ENCODE results near the gene TTC23L.

TTC23L gene

GRCh38 chr5:34847552-34847951 is 8.6 kb downstream of the TTC23L start:
- Histone ChIP-seq H4K20me1 (ENCODE audit: insufficient read depth, low read length) (no peaks in the 10 kb centered on the region), H3K9me3 (ENCODE audit: insufficient read depth, low read length) (no peaks in the 10 kb centered on the region), H3K27me3 (ENCODE audit: low read depth, low read length) (no peaks in the 10 kb centered on the region), H3K4me1 (ENCODE audit: low read length) (no peaks in the 10 kb centered on the region), H3K4me3 (ENCODE audit: low read length) (no peak overlapping the region), H2AFZ (ENCODE audit: low read depth, low read length) (no peak overlapping the region), H3K4me2 (ENCODE audit: low read length) (no peak overlapping the region), H3K36me3 (replicated peaks; ENCODE audit: low read depth, low read length) (no peaks in the 10 kb centered on the region), H3K27ac (ENCODE audit: low read length) (no peak overlapping the region), H3K9ac (ENCODE audit: low read length) (no peak overlapping the region), H3K79me2 (ENCODE audit: low read length) (no peaks in the 10 kb centered on the region)
- TF ChIP-seq, protein P1, sequence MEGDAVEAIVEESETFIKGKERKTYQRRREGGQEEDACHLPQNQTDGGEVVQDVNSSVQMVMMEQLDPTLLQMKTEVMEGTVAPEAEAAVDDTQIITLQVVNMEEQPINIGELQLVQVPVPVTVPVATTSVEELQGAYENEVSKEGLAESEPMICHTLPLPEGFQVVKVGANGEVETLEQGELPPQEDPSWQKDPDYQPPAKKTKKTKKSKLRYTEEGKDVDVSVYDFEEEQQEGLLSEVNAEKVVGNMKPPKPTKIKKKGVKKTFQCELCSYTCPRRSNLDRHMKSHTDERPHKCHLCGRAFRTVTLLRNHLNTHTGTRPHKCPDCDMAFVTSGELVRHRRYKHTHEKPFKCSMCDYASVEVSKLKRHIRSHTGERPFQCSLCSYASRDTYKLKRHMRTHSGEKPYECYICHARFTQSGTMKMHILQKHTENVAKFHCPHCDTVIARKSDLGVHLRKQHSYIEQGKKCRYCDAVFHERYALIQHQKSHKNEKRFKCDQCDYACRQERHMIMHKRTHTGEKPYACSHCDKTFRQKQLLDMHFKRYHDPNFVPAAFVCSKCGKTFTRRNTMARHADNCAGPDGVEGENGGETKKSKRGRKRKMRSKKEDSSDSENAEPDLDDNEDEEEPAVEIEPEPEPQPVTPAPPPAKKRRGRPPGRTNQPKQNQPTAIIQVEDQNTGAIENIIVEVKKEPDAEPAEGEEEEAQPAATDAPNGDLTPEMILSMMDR (IDR thresholded peaks at IDR 0.05; ENCODE audit: low read depth, low read length): no peak
- TF ChIP-seq EZH2phosphoT487 (IDR thresholded peaks at IDR 0.05; ENCODE audit: low read depth): no peak

DNA sequence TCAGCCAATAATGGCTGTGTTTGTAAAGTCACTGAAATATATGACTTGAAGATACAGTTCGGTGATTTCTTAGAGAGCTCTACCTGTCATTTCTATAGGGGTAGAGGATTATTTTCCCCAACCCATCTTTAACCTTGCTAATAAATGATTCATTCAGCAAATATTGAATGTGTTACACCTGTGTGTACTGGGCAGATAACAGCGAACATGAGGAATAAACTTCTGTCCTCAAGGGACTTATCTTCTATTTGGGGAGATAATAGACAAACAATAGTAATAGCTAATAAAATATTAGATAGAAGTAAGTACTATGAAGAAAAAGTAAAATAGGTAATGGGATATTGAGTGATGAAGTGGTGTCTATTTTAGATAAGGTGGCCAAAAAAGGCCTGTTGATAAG is 9.3 kb downstream of the TTC23L start:
- Histone ChIP-seq H3K27ac (ENCODE audit: low read length) (no peak overlapping the region), H2AFZ (ENCODE audit: low read depth, low read length) (no peak overlapping the region), H4K20me1 (ENCODE audit: insufficient read depth, low read length) (no peaks in the 10 kb centered on the region), H3K9ac (ENCODE audit: low read length) (no peak overlapping the region), H3K36me3 (replicated peaks; ENCODE audit: low read depth, low read length) (no peaks in the 10 kb centered on the region), H3K27me3 (ENCODE audit: low read depth, low read length) (no peaks in the 10 kb centered on the region), H3K4me2 (ENCODE audit: low read length) (no peak overlapping the region), H3K79me2 (ENCODE audit: low read length) (no peaks in the 10 kb centered on the region), H3K4me1 (ENCODE audit: low read length) (no peaks in the 10 kb centered on the region), H3K9me3 (ENCODE audit: insufficient read depth, low read length) (no peaks in the 10 kb centered on the region), H3K4me3 (ENCODE audit: low read length) (no peak overlapping the region)
- no peak for TF ChIP-seq EZH2phosphoT487 (IDR thresholded peaks at IDR 0.05; ENCODE audit: low read depth)
- TF ChIP-seq, protein P1 (IDR thresholded peaks at IDR 0.05; ENCODE audit: low read depth, low read length): no peak

GRCh38 chr5:34849253-34849652 is 10.3 kb downstream of the TTC23L start:
- Histone ChIP-seq H4K20me1 (ENCODE audit: insufficient read depth, low read length) (no peaks in the 10 kb centered on the region), H3K4me1 (ENCODE audit: low read length) (peaks cover 2% of the 10 kb centered on the region), H3K4me2 (ENCODE audit: low read length) (no peak overlapping the region), H3K27me3 (ENCODE audit: low read depth, low read length) (no peaks in the 10 kb centered on the region), H3K36me3 (replicated peaks; ENCODE audit: low read depth, low read length) (no peaks in the 10 kb centered on the region), H3K4me3 (ENCODE audit: low read length) (no peak overlapping the region), H3K9me3 (ENCODE audit: insufficient read depth, low read length) (no peaks in the 10 kb centered on the region), H3K9ac (ENCODE audit: low read length) (no peak overlapping the region), H3K79me2 (ENCODE audit: low read length) (no peaks in the 10 kb centered on the region), H2AFZ (ENCODE audit: low read depth, low read length) (no peak overlapping the region), H3K27ac (ENCODE audit: low read length) (no peak overlapping the region)
- TF ChIP-seq EZH2phosphoT487 (IDR thresholded peaks at IDR 0.05; ENCODE audit: low read depth): no peak
- TF ChIP-seq, protein P1 (IDR thresholded peaks at IDR 0.05; ENCODE audit: low read depth, low read length): no peak

DNA sequence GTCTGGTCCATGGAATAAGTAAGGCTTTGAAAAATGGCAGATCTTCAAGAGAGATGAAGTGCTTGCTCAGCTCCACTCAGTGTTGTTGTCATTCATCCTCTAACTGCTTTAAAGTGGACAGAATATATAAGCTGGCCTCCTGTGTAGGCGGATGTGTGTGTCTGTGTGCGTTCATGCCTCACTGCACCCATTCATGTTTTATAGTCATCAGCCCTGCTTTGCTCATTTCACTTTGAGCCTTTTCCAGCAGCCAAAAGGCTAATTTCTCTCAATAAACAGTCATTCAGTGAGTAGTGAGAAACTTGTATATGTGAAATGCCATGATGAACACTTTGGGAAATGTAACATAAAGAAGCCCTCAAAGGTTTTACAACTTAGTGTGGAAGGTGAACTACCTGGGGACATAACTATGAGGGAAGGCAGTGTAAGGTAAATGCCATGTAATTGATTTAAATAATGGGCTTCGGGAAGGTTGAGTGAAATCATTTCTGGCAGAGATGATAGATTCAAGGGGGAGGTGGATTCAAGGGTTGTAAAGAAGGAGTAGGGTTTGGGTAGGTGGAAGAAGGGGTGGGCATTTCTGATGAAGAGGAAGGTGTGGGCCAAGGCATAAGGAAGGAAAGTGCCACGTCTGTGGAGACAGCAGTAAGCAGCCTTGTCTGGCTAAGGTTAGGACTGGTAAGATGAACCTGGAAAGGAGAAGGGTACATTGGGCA is 15.7 kb downstream of the TTC23L start:
- Histone ChIP-seq H3K4me2 (ENCODE audit: low read length) (peak overlapping the region; percentile 5; the same call in 1 of the 2 replicates), H3K4me1 (ENCODE audit: low read length) (peaks cover 10% of the 10 kb centered on the region), H3K36me3 (replicated peaks; ENCODE audit: low read depth, low read length) (no peaks in the 10 kb centered on the region), H3K4me3 (ENCODE audit: low read length) (no peak overlapping the region), H2AFZ (ENCODE audit: low read depth, low read length) (no peak overlapping the region), H3K9me3 (ENCODE audit: insufficient read depth, low read length) (no peaks in the 10 kb centered on the region), H3K27ac (ENCODE audit: low read length) (no peak overlapping the region), H3K79me2 (ENCODE audit: low read length) (no peaks in the 10 kb centered on the region), H3K27me3 (ENCODE audit: low read depth, low read length) (no peaks in the 10 kb centered on the region), H4K20me1 (ENCODE audit: insufficient read depth, low read length) (no peaks in the 10 kb centered on the region), H3K9ac (ENCODE audit: low read length) (no peak overlapping the region)
- no peak for TF ChIP-seq EZH2phosphoT487 (IDR thresholded peaks at IDR 0.05; ENCODE audit: low read depth)
- TF ChIP-seq, protein P1 (IDR thresholded peaks at IDR 0.05; ENCODE audit: low read depth, low read length): no peak
